RWPE2 (cell line): ENCODE results near the gene RNASE4.
A peak's percentile ranks its signal among the peaks of the same experiment; 100 is the strongest.
"Not testable (repeated sequence)": the region's sequence is repeated elsewhere in the genome, so short reads cannot be mapped to it uniquely, and the experiment has no call there.

ENCODE experiments used
- ATAC-seq: fragments of 200-7000 bp; cut with Tn5 transposase; 3 replicates; pipeline ENCODE4 v1.9.1; 2021; ENCODE audit warnings: low read depth
- DNase-seq: peaks from one replicate; pipeline ENCODE4 v3.0.0-alpha.2; 2020; ENCODE audit warnings: low spot score
- H3K27ac ChIP-seq: fragments of 450-650 bp; 2 replicates; pipeline ENCODE4 v1.5.1; 2017; ENCODE audit warnings: mild to moderate bottlenecking; ENCODE audit not compliant: poor library complexity, severe bottlenecking
- H3K27me3 ChIP-seq: fragments of 250-450 bp; sonication (Bioruptor Pico); 2 replicates; pipeline ENCODE4 v1.5.1; 2021; ENCODE audit warnings: mild to moderate bottlenecking, moderate library complexity; ENCODE audit not compliant: insufficient read depth, poor library complexity, severe bottlenecking
- H3K36me3 ChIP-seq: fragments of 250-450 bp; sonication (Bioruptor Pico); 2 replicates; pipeline ENCODE4 v1.5.1; 2020; ENCODE audit warnings: low read depth, mild to moderate bottlenecking, moderate library complexity
- H3K4me1 ChIP-seq: fragments of 250-450 bp; sonication (Bioruptor Pico); 2 replicates; pipeline ENCODE4 v1.5.1; 2021; ENCODE audit warnings: mild to moderate bottlenecking, moderate library complexity; ENCODE audit not compliant: insufficient read depth, poor library complexity, severe bottlenecking
- H3K4me3 ChIP-seq: fragments of 250-450 bp; sonication (Bioruptor Pico); 2 replicates; pipeline ENCODE4 v1.5.1; 2021; ENCODE audit warnings: mild to moderate bottlenecking, moderate library complexity; ENCODE audit not compliant: severe bottlenecking
- H3K9me3 ChIP-seq: fragments of 250-450 bp; sonication (Bioruptor Pico); 2 replicates; pipeline ENCODE4 v1.5.1; 2021; ENCODE audit warnings: mild to moderate bottlenecking, moderate library complexity; ENCODE audit not compliant: severe bottlenecking
- TF ChIP-seq, protein P1 (sequence below): fragments of 450-650 bp; IDR thresholded peaks from one replicate; pipeline ENCODE4 v1.5.1; 2017; ENCODE audit warnings: mild to moderate bottlenecking, moderate library complexity; ENCODE audit not compliant: poor library complexity, severe bottlenecking

RNASE4 gene

DNA sequence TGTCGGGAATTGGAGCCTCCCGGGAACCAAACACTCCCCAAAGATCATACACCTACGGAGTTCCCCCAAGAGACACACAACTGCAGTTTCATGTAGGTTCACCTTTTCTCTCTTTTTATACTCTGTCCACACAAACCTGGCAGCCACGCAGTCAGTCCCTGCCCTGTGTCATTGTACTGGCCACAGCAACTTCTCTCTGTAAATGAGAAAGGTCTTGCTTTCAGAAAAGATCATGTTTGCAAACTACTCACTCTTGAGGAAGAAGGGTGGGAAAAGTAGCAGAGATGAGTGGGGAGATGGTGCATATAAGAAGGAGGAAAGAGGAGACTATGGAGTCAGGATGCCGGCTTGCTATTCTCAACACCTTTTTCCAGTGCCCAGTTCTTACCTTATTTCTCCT lies 14.6 kb downstream of the RNASE4 start:
- Histone ChIP-seq H3K27me3 (no peaks in the 10 kb centered on the region), H3K27ac (no peak overlapping the region), H3K36me3 (no peaks in the 10 kb centered on the region), H3K9me3 (no peaks in the 10 kb centered on the region), H3K4me1 (no peaks in the 10 kb centered on the region), H3K4me3 (no peak overlapping the region)
- ATAC-seq, result no peak
- DNase-seq, result no peak
- TF ChIP-seq, protein P1, sequence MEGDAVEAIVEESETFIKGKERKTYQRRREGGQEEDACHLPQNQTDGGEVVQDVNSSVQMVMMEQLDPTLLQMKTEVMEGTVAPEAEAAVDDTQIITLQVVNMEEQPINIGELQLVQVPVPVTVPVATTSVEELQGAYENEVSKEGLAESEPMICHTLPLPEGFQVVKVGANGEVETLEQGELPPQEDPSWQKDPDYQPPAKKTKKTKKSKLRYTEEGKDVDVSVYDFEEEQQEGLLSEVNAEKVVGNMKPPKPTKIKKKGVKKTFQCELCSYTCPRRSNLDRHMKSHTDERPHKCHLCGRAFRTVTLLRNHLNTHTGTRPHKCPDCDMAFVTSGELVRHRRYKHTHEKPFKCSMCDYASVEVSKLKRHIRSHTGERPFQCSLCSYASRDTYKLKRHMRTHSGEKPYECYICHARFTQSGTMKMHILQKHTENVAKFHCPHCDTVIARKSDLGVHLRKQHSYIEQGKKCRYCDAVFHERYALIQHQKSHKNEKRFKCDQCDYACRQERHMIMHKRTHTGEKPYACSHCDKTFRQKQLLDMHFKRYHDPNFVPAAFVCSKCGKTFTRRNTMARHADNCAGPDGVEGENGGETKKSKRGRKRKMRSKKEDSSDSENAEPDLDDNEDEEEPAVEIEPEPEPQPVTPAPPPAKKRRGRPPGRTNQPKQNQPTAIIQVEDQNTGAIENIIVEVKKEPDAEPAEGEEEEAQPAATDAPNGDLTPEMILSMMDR, result no peak

DNA sequence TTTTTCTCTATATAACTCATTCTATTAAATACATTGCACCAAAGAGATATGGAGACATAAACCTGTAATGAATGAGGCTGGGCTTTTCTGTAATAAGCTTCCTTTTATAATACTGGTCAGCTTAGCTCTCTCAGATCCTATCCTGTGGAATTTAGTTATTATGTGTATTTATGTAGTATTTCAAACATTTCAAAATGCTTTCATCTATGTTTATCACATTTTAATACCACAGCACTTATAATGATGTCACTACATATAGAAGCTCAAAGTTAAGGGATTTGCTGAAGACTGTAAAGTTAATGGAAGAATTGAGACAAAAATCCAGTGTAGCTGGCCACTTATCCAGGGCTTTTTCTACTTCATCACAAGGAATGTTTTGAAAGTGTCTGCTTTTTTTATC lies 15.6 kb downstream of the RNASE4 start:
- no peaks in the 10 kb centered on the region for H3K27me3 ChIP-seq
- H3K9me3 ChIP-seq, result no peaks in the 10 kb centered on the region
- no peak overlapping the region for H3K4me3 ChIP-seq
- ATAC-seq (no peak), DNase-seq (no peak)
- TF ChIP-seq, protein P1, result no peak
- H3K36me3 ChIP-seq, result no peaks in the 10 kb centered on the region
- H3K27ac ChIP-seq, result no peak overlapping the region
- H3K4me1 ChIP-seq, result no peaks in the 10 kb centered on the region

DNA sequence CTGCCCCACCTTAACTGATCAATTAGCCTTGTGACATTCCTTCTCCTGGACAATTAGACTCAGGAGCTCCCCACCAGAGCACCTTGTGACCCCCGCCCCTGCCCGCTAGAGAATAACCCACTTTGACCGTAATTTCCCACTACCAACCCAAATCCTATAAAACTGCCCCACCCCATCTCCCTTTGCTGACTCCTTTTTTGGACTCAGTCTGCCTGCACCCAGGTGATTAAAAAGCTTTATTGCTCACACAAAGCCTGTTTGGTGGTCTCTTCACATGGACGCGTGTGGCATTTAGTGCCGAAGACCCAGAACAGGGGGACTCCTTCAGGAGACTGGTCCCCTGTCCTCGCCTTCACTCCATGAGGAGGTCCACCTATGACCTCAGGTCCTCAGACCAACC lies 16.6 kb downstream of the RNASE4 start:
- DNase-seq, ATAC-seq, H3K4me1 ChIP-seq, H3K36me3 ChIP-seq, H3K27me3 ChIP-seq, H3K27ac ChIP-seq, H3K4me3 ChIP-seq, H3K9me3 ChIP-seq: not testable (repeated sequence)

DNA sequence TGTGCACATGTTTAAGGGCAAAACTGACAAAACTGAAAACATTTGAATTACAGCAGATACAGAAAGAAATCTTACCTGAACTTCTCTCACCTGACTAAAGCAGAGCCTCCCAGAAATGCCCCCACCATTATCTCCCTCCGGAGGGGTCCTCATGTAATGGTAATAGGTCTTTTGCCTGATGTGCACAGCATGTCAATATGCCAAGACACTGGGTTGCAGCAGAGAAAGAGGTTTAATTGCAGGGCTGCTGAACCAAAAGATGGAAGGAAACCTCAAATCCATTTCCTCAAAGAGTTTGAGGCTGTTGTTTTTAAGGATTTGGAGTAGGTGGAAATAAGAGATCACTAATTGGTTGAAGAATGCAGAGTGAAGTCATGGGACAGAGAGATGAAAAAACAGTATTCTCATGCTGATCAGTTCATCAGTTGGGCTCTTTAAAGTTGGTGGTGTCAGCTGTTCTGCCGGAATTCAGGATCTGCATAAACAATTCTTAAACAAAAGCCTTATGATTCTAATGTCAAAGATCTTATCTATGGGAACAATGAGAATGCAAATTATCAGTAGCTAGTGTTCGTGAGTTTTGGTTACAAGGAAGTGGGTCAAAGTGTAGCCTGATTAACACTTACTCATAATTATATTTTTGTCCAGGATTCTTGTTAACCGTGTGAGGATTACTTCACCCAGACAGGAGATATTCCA lies 22.4 kb downstream of the RNASE4 start:
- TF ChIP-seq, protein P1, result no peak
- H3K4me1 ChIP-seq, result no peaks in the 10 kb centered on the region
- no peak overlapping the region for H3K4me3 ChIP-seq
- H3K36me3 ChIP-seq, result no peaks in the 10 kb centered on the region
- no peak for DNase-seq
- peaks cover 3% of the 10 kb centered on the region for H3K27me3 ChIP-seq
- no peaks in the 10 kb centered on the region for H3K9me3 ChIP-seq
- H3K27ac ChIP-seq, result no peak overlapping the region
- no peak for ATAC-seq

DNA sequence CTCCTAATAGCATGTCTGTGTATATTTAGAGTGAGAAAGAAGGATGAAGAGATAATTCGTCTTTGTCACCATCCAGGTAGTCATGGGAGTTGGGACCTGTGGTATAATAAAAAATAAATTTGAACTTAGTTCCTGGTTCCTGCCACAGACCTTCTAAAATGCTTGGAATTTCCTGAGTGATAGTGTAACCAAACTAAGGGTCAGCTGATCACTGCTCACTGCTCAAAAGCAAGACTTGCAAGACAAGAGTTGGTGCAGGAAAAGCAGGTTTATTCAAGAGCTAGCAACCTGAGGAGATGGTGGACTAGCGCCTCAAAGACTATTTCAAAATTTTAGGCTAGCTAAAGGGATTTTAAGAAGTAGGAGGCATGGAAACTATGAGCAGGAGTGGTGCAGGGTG lies 23.3 kb downstream of the RNASE4 start:
- Histone ChIP-seq H3K27me3 (peaks cover 3% of the 10 kb centered on the region), H3K4me1 (no peaks in the 10 kb centered on the region), H3K27ac (no peak overlapping the region), H3K36me3 (no peaks in the 10 kb centered on the region), H3K9me3 (no peaks in the 10 kb centered on the region), H3K4me3 (no peak overlapping the region)
- DNase-seq (no peak), ATAC-seq (0 out of 3 replicates have a peak, but pooled peaks have one; percentile 25)
- TF ChIP-seq, protein P1, result no peak
